HG02798 (cell line): ENCODE data around the gene DSG2.

Source experiments
- ATAC-seq: cut with Tn5 transposase; IDR thresholded peaks from one replicate; pipeline ENCODE4 v1.9.1; 2021; ENCODE audit warnings: mild to moderate bottlenecking; ENCODE audit not compliant: unreplicated experiment, poor library complexity

The DSG2 gene

GRCh38 chr18:31581498-31582197, 83.7 kb downstream of the DSG2 start:
- ATAC-seq = no peak

DNA sequence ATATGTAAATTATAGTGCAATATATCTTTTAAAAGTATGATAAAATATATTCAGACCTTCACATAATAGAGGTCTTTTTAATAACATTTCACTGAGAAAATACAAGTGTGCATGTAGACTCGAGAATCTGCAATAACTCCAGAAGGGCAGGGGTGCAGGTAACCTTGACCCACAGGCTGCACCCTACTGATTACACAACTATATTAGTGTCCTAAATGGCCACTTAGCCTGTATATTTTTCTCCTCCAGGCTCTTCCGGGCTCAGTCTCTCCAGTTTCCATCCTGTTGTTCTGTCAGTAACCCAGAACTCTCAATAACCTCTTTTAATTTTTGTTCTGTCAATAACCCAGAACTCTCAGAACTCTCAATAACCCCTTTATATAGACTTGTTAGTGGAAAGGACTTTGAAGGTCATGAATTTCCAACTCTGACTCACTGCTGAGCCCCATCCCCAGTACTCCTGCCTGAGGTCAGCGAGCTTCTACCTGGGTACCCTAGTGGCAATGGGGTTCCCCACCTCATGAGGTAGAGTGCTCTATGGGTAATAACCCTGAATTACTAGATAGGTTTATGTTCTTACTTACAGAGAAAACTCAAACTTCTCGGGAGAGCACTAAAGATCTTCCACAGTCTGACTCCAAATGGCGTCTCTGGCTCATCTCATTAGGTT, 85.3 kb downstream of the DSG2 start:
- ATAC-seq = no peak

GRCh38 chr18:31585991-31586390, 88.0 kb downstream of the DSG2 start:
- ATAC-seq = no peak

DNA sequence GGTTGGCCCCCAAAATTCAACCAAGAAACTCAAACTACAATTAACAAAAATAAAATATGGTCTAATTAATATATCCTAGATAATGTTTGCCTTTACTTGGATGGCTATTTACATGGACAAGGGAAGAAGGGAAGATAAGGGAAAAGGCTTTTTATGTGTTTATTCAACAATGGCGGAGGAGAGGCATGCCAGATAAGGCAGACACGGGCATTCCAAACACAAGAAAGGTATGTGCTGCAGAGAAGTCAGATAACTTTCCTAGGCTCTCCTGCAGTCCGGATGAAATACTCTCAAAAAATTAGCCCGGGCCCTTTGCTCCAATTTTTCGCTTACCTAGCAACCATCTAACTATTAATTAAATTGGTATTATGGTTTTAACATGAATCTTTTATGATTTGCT, 88.6 kb downstream of the DSG2 start:
- ATAC-seq = no peak

DNA sequence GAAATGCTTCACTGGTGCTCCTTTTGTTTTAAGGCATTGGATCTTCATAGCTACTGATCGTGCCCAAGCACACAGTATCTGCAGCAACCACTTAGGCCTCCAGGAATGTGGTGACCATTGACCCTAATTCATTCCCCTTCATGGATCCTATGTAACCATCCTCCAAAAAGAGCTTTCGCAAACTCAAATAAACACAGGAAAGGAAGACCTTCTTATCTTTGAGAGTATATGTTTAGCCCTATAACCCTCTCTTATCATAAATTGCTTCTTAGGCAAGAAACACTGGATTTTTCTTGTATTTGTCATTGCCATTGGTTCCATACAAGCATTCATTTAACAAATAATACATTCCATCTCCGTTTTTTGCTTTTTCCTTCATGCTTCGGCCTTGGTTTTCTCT, 89.6 kb downstream of the DSG2 start:
- ATAC-seq = no peak

GRCh38 chr18:31590570-31590969, 92.6 kb downstream of the DSG2 start:
- no peak for ATAC-seq

- no peak for ATAC-seq
Measured at GRCh38 chr18:31591113-31591512, 93.1 kb downstream of the DSG2 start.

- ATAC-seq = no peak
Measured at GRCh38 chr18:31591628-31592027, 93.7 kb downstream of the DSG2 start, which contains the start of gene TTR. Gene TTR (plus strand): TSS chr18:31591877. CDS start chr18:31591903, 26 bp downstream.

GRCh38 chr18:31592506-31593157, 94.7 kb downstream of the DSG2 start:
- no peak for ATAC-seq

DNA sequence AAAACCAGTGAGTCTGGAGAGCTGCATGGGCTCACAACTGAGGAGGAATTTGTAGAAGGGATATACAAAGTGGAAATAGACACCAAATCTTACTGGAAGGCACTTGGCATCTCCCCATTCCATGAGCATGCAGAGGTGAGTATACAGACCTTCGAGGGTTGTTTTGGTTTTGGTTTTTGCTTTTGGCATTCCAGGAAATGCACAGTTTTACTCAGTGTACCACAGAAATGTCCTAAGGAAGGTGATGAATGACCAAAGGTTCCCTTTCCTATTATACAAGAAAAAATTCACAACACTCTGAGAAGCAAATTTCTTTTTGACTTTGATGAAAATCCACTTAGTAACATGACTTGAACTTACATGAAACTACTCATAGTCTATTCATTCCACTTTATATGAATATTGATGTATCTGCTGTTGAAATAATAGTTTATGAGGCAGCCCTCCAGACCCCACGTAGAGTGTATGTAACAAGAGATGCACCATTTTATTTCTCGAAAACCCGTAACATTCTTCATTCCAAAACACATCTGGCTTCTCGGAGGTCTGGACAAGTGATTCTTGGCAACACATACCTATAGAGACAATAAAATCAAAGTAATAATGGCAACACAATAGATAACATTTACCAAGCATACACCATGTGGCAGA, 97.3 kb downstream of the DSG2 start:
- no peak for ATAC-seq

- no peak for ATAC-seq
Measured at GRCh38 chr18:31596081-31596872, 98.3 kb downstream of the DSG2 start.

- no peak for ATAC-seq
Measured at GRCh38 chr18:31598021-31598805, 100.2 kb downstream of the DSG2 start.
